Esophagus squamous epithelium (tissue), 4 donors: ENCODE data around the gene NRAP.

ENCODE experiments used
- POLR2A ChIP-seq, 4 donors: fragments of 450-650 bp; IDR thresholded peaks; one replicate each; pipeline ENCODE4 v1.6.1; 2017; ENCODE audit warnings: antibody characterized with exemption in 4 of 4, mild to moderate bottlenecking in 4 of 4, moderate library complexity in 3 of 4
- TF ChIP-seq, protein P1 (sequence below), 6 experiments: fragments of 450-650 bp in 4 of 6; fragments of 200-600 bp in 2 of 6; sonication (generic) in 2 of 6; IDR thresholded peaks; one replicate each; pipeline ENCODE4 v1.5.1; 2016 to 2019; ENCODE audit warnings: antibody characterized with exemption in 6 of 6, mild to moderate bottlenecking in 4 of 6, moderate library complexity in 4 of 6

DNA sequence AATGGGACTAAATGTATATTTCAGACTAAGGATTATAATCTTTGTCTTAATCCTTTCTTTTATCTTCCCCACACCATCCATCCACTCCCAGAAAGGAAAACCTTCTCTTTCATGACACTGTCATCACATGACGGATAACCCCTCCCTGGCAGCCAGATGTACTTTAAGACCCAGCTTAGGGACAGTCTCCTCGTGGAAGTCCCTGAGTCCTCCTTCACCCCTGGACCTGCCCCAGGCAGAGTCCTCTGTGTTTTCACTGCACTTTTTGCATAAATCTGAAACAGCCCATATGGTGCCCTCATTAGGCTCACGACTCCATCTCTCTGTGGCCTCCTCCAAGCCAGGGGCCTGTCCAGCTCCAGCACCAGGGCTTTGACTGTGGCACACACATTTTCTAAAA lies 16.0 kb downstream of the NRAP start:
- TF ChIP-seq, protein P1, sequence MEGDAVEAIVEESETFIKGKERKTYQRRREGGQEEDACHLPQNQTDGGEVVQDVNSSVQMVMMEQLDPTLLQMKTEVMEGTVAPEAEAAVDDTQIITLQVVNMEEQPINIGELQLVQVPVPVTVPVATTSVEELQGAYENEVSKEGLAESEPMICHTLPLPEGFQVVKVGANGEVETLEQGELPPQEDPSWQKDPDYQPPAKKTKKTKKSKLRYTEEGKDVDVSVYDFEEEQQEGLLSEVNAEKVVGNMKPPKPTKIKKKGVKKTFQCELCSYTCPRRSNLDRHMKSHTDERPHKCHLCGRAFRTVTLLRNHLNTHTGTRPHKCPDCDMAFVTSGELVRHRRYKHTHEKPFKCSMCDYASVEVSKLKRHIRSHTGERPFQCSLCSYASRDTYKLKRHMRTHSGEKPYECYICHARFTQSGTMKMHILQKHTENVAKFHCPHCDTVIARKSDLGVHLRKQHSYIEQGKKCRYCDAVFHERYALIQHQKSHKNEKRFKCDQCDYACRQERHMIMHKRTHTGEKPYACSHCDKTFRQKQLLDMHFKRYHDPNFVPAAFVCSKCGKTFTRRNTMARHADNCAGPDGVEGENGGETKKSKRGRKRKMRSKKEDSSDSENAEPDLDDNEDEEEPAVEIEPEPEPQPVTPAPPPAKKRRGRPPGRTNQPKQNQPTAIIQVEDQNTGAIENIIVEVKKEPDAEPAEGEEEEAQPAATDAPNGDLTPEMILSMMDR (IDR thresholded peaks at IDR 0.05) = no peak
- no peak for TF ChIP-seq POLR2A (IDR thresholded peaks at IDR 0.05)
